ENCODE results near the gene CROCC2.

- TF ChIP-seq, protein P1, sequence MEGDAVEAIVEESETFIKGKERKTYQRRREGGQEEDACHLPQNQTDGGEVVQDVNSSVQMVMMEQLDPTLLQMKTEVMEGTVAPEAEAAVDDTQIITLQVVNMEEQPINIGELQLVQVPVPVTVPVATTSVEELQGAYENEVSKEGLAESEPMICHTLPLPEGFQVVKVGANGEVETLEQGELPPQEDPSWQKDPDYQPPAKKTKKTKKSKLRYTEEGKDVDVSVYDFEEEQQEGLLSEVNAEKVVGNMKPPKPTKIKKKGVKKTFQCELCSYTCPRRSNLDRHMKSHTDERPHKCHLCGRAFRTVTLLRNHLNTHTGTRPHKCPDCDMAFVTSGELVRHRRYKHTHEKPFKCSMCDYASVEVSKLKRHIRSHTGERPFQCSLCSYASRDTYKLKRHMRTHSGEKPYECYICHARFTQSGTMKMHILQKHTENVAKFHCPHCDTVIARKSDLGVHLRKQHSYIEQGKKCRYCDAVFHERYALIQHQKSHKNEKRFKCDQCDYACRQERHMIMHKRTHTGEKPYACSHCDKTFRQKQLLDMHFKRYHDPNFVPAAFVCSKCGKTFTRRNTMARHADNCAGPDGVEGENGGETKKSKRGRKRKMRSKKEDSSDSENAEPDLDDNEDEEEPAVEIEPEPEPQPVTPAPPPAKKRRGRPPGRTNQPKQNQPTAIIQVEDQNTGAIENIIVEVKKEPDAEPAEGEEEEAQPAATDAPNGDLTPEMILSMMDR (IDR thresholded peaks at IDR 0.05; ENCODE audit: borderline replicate concordance, extremely low read depth, low read length, poor library complexity, severe bottlenecking) = no peak
- TF ChIP-seq EZH2 (IDR thresholded peaks at IDR 0.05; ENCODE audit: borderline replicate concordance, low read depth, low read length, severe bottlenecking) = no peak
These were observed 857 bp upstream of the CROCC2 start for GRCh38 chr2:240905176-240905781.

All from DND-41 (cell line).